Smooth muscle cell (in vitro differentiated cells): ENCODE data around the gene NTN4. TPM values are rescaled to one million over a fixed set of nuclear protein-coding genes. Genes with fewer than 3 reads are reported as not detected.
"Not testable (repeated sequence)": the region's sequence is repeated elsewhere in the genome, so short reads cannot be mapped to it uniquely, and the experiment has no call there.

Source experiments
- DNase-seq: peaks from one replicate; lab custom pipeline; 2025; ENCODE audit not compliant: unreplicated experiment; lab: John Stamatoyannopoulos, UW
- H2AFZ ChIP-seq: fragments of 200-600 bp; sonication (generic); 2 replicates; pipeline ENCODE4 v1.6.0; 2016; ENCODE audit warnings: antibody characterized with exemption, low read depth, mild to moderate bottlenecking
- H3F3A ChIP-seq: fragments of 200-600 bp; sonication (generic); 2 replicates; pipeline ENCODE4 v1.6.0; 2017; ENCODE audit warnings: antibody characterized with exemption, low read depth
- H3K27ac ChIP-seq: fragments of 200-600 bp; sonication (generic); 2 replicates; pipeline ENCODE4 v1.5.1; 2016; ENCODE audit warnings: low read depth, mild to moderate bottlenecking
- H3K27me3 ChIP-seq: fragments of 200-600 bp; sonication (generic); 2 replicates; pipeline ENCODE4 v1.6.1; 2016; ENCODE audit warnings: low read depth, mild to moderate bottlenecking
- H3K36me3 ChIP-seq: fragments of 200-600 bp; sonication (generic); 2 replicates; pipeline ENCODE4 v1.5.1; 2016; ENCODE audit warnings: low read depth
- H3K4me1 ChIP-seq: fragments of 200-600 bp; sonication (generic); 2 replicates; pipeline ENCODE4 v1.5.1; 2016; ENCODE audit warnings: low read depth
- H3K4me2 ChIP-seq: fragments of 200-600 bp; sonication (generic); 2 replicates; pipeline ENCODE4 v1.6.0; 2016; ENCODE audit warnings: mild to moderate bottlenecking
- H3K4me3 ChIP-seq: fragments of 200-600 bp; sonication (generic); 2 replicates; pipeline ENCODE4 v1.5.1; 2016; ENCODE audit warnings: mild to moderate bottlenecking
- H3K79me2 ChIP-seq: fragments of 200-600 bp; sonication (generic); 2 replicates; pipeline ENCODE4 v1.6.0; 2016; ENCODE audit warnings: low read depth, mild to moderate bottlenecking
- H3K9ac ChIP-seq: fragments of 200-600 bp; sonication (generic); 2 replicates; pipeline ENCODE4 v1.6.0; 2016; ENCODE audit warnings: low read depth
- H3K9me3 ChIP-seq: fragments of 200-600 bp; sonication (generic); replicated peaks from 2 replicates; pipeline ENCODE4 v1.5.1; 2016; ENCODE audit warnings: low read depth
- H4K20me1 ChIP-seq: fragments of 200-600 bp; sonication (generic); 2 replicates; pipeline ENCODE4 v1.6.0; 2016; ENCODE audit warnings: low read depth
- WGBS: methylation state at CpG from one replicate; pipeline ENCODE4 v1.1.7; 2016; ENCODE audit warnings: low lambda C conversion rate; 5-methylcytosine and 5-hydroxymethylcytosine counted together
- polyA plus RNA-seq: library from polyadenylated mRNA; unstranded; fragments of >200 nt; fragmentation: Nextera tagmentation; extraction: Ambion mirVana; gene quantifications from 2 replicates; pipeline ENCODE4 v1.2.1, GENCODE V29; 2016
- total RNA-seq: library from RNA; depleted of rRNA; stranded (reverse); fragments of >200 nt; gene quantifications from 2 replicates; pipeline ENCODE4 v1.2.3, GENCODE V29; 2014
- TF ChIP-seq, protein P1 (sequence below): fragments of 200-600 bp; sonication (generic); IDR thresholded peaks from 2 replicates; pipeline ENCODE4 v1.5.1; 2017; ENCODE audit warnings: borderline replicate concordance, mild to moderate bottlenecking, antibody characterized with exemption; ENCODE audit not compliant: insufficient read depth, poor library complexity, severe bottlenecking

NTN4 gene
- total and polyA plus RNA-seq, 2 experiments from 2014 or later, result 0.94 TPM; not detected in 1

DNA sequence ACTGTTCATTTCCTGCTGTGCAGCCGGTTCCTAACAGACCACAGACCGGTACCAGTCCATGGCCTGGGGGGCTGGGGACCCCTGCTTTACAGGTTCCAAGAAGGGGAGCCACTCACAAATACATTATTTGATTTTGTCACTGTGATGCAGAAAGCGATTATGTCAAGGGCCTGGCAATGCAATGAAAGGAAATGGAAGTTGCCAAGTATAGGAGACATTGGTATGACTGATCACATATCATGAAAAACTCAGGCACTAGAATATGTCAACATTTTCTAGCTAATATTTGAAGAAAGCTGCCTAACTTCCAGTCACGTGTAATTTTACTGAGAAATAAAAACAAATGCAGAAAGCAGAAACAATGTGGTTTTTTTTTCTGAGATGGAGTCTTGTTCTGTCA is 170.4 kb downstream of the NTN4 start:
- H4K20me1 ChIP-seq, result no peaks in the 10 kb centered on the region
- no peaks in the 10 kb centered on the region for H3K79me2 ChIP-seq
- no peak overlapping the region for H3K27ac ChIP-seq
- no peaks in the 10 kb centered on the region for H3F3A ChIP-seq
- TF ChIP-seq, protein P1, sequence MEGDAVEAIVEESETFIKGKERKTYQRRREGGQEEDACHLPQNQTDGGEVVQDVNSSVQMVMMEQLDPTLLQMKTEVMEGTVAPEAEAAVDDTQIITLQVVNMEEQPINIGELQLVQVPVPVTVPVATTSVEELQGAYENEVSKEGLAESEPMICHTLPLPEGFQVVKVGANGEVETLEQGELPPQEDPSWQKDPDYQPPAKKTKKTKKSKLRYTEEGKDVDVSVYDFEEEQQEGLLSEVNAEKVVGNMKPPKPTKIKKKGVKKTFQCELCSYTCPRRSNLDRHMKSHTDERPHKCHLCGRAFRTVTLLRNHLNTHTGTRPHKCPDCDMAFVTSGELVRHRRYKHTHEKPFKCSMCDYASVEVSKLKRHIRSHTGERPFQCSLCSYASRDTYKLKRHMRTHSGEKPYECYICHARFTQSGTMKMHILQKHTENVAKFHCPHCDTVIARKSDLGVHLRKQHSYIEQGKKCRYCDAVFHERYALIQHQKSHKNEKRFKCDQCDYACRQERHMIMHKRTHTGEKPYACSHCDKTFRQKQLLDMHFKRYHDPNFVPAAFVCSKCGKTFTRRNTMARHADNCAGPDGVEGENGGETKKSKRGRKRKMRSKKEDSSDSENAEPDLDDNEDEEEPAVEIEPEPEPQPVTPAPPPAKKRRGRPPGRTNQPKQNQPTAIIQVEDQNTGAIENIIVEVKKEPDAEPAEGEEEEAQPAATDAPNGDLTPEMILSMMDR, result no peak
- 89% methylated on average over 4 of the region's 4 CpGs for WGBS
- DNase-seq, result no peak
- no peaks in the 10 kb centered on the region for H3K36me3 ChIP-seq
- H2AFZ ChIP-seq, result no peak overlapping the region
- H3K9ac ChIP-seq, result no peak overlapping the region
- no peak overlapping the region for H3K4me3 ChIP-seq
- H3K9me3 ChIP-seq, result no peaks in the 10 kb centered on the region
- no peaks in the 10 kb centered on the region for H3K4me1 ChIP-seq
- H3K27me3 ChIP-seq, result no peaks in the 10 kb centered on the region
- no peak overlapping the region for H3K4me2 ChIP-seq

DNA sequence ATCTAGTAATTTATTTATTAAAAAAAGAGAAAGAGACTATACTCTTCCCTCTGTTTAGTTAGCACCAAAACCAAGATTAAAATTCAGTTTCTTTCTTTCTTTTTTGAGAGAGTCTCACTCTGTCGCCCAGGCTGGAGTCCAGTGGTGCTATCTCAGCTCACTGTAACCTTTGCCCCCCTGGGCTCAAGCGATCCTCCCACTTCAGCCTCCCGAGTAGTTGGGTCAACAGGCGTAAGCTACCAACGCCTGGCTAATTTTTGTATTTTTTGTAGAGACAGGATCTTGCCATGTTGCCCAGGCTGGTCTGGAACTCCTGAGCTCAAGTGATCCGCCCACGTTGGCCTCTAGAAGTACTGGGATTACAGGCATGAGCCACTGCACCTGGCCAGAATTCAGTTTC is 174.1 kb downstream of the NTN4 start:
- not testable (repeated sequence) for H3K4me3 ChIP-seq, H3K9ac ChIP-seq, H3K4me1 ChIP-seq, H2AFZ ChIP-seq, H3K4me2 ChIP-seq, H3K79me2 ChIP-seq, H3K36me3 ChIP-seq, H3F3A ChIP-seq, H3K27me3 ChIP-seq, H3K27ac ChIP-seq, DNase-seq, H3K9me3 ChIP-seq, H4K20me1 ChIP-seq
- WGBS, result 94% methylated on average over 7 of the region's 7 CpGs

DNA sequence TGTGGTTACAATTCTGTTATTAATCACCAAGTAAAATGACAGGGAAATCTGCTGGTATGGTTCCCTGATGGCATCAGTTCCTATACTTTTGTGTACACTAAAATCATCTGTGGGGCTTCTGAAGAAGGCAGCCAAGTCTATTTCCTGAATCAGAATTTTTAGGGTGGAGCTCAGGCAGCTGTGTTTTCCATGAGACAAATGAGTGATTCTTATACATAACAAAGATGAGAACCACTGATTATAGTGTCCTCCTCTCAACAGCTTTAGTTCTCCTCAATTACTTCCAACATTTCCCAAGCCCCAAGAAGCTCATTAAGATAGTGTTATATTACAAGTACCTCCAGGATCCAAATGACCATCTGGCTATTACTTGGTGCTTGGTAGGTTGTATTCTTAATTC is 174.8 kb downstream of the NTN4 start:
- H2AFZ ChIP-seq, result no peak overlapping the region
- no peaks in the 10 kb centered on the region for H3K27me3 ChIP-seq
- no peaks in the 10 kb centered on the region for H3K9me3 ChIP-seq
- no peaks in the 10 kb centered on the region for H4K20me1 ChIP-seq
- TF ChIP-seq, protein P1, result no peak
- H3K27ac ChIP-seq, result no peak overlapping the region
- no peaks in the 10 kb centered on the region for H3K4me1 ChIP-seq
- no peak for DNase-seq
- H3K4me3 ChIP-seq, result no peak overlapping the region
- no peak overlapping the region for H3K9ac ChIP-seq
- no peak overlapping the region for H3K4me2 ChIP-seq
- H3K79me2 ChIP-seq, result no peaks in the 10 kb centered on the region
- no peaks in the 10 kb centered on the region for H3K36me3 ChIP-seq
- no peaks in the 10 kb centered on the region for H3F3A ChIP-seq

DNA sequence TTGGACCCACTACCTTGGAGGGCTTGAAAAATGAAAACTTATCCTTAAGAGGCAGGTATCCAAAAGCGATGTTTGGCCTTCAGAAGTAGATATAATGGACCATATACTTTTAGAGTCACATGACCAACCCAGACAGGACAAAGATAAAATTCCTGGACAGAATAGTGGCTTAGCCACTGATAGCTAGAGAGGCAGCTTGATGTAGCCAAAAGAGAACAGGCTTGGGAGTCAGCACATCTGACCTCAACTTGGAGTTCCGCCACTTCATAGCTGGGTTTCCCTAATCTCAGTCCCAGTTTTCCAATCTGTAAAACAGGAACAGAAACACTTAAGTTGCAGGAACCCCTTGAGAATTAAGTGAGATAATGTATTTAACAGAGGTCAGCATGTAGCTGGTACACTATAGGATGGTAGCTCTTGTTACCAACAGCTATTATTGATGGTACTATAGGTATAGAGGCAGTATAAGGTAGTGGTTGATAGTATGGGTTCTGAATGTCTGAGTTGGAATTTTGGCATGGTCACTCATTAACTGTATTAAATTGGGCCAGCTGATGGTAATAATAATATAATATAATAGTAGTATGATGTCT is 176.1 kb downstream of the NTN4 start:
- WGBS, result 95% methylated on average over 2 of the region's 2 CpGs
- Histone ChIP-seq H3K27ac (no peak overlapping the region), H3K9ac (no peak overlapping the region), H3K79me2 (no peaks in the 10 kb centered on the region), H3K4me3 (no peak overlapping the region), H3K9me3 (no peaks in the 10 kb centered on the region), H3K27me3 (no peaks in the 10 kb centered on the region), H4K20me1 (no peaks in the 10 kb centered on the region), H3K36me3 (no peaks in the 10 kb centered on the region), H2AFZ (no peak overlapping the region), H3K4me2 (no peak overlapping the region), H3F3A (no peaks in the 10 kb centered on the region), H3K4me1 (no peaks in the 10 kb centered on the region)
- DNase-seq, result no peak
- TF ChIP-seq, protein P1, result no peak
